HEK293 (cell line): ENCODE measurements around the gene SPATA1.

Experiments used
- CTCF ChIP-seq: fragments of 450-650 bp; formaldehyde crosslinking; IDR thresholded peaks from 2 replicates; pipeline ENCODE4 v1.5.1; 2016; ENCODE audit warnings: missing biosample characterization, missing genetic modification characterization
- ZBTB21 ChIP-seq: fragments of 450-650 bp; formaldehyde crosslinking; IDR thresholded peaks from 2 replicates; pipeline ENCODE4 v1.5.1; 2017; ENCODE audit warnings: missing biosample characterization, missing genetic modification characterization
- ZEB2 ChIP-seq: fragments of 450-650 bp; formaldehyde crosslinking; IDR thresholded peaks from 2 replicates; pipeline ENCODE4 v1.5.1; 2016; ENCODE audit warnings: missing biosample characterization, missing genetic modification characterization
- ZNF16 ChIP-seq: fragments of 450-650 bp; formaldehyde crosslinking; IDR thresholded peaks from 2 replicates; pipeline ENCODE4 v1.5.1; 2016; ENCODE audit warnings: low read depth, missing biosample characterization, missing genetic modification characterization
- ZNF639 ChIP-seq: fragments of 450-650 bp; formaldehyde crosslinking; IDR thresholded peaks from 2 replicates; pipeline ENCODE4 v1.5.1; 2016; ENCODE audit warnings: missing biosample characterization, missing genetic modification characterization
- ZNF654 ChIP-seq: fragments of 450-650 bp; formaldehyde crosslinking; IDR thresholded peaks from 2 replicates; pipeline ENCODE4 v1.5.1; 2016; ENCODE audit warnings: low read depth, missing biosample characterization, missing genetic modification characterization
- ZNF660 ChIP-seq: fragments of 450-650 bp; IDR thresholded peaks from 2 replicates; pipeline ENCODE4 v1.5.1; 2018; ENCODE audit warnings: missing biosample characterization, mild to moderate bottlenecking, missing genetic modification characterization
- ZNF791 ChIP-seq: fragments of 450-650 bp; formaldehyde crosslinking; IDR thresholded peaks from 2 replicates; pipeline ENCODE4 v1.5.1; 2016; ENCODE audit warnings: missing biosample characterization, missing genetic modification characterization

- TF ChIP-seq ZNF639 = no peak
- TF ChIP-seq CTCF (tag by site-specific recombination) = no peak
- no peak for TF ChIP-seq ZEB2
- TF ChIP-seq ZNF660 (tag by site-specific recombination) = no peak
- TF ChIP-seq ZNF791 (tag by site-specific recombination) = no peak
- TF ChIP-seq ZBTB21 = no peak
- TF ChIP-seq ZNF654 (tag by site-specific recombination) = no peak
- TF ChIP-seq ZNF16 (tag by site-specific recombination) = no peak
Observed at GRCh38 chr1:84481317-84481716, 24.9 kb upstream of the SPATA1 start.
